Endothelial cell of umbilical vein (primary cell): ENCODE results near the gene MACROH2A1. TPM values are rescaled to one million over a fixed set of nuclear protein-coding genes. Genes with fewer than 3 reads are reported as not detected.

Experiments
- BruUV-seq: library from RNA; stranded (reverse); fragments of 400-500 nt; replicated peaks from 2 replicates; lab custom pipeline; 2021; lab: Mats Ljungman, UMichigan
- CTCF ChIA-PET: fragments of 300-600, 350-600 bp; sonication (Branson Sonifier 250); formaldehyde crosslinking; loops from one replicate; lab custom pipeline; 2021; ENCODE audit warnings: antibody characterized with exemption, inconsistent platforms; lab: Charles Lee
- POLR2A ChIA-PET: fragments of 300-600, 350-600 bp; sonication (Branson Sonifier 250); formaldehyde crosslinking; loops from one replicate; lab custom pipeline; 2021; ENCODE audit warnings: antibody characterized with exemption, inconsistent platforms; lab: Charles Lee
- DNase-seq: peaks from one replicate; pipeline ENCODE4 v3.0.0-alpha.2; 2011; ENCODE audit warnings: low read depth, low spot score
- FAIRE-seq: peaks from 2 replicates; lab custom pipeline; 2011; peaks lifted over from hg19 to GRCh38; lab: Jason Lieb, UNC
- H2AFZ ChIP-seq: 2 replicates; pipeline ENCODE4 v1.6.0; 2012; ENCODE audit warnings: low read depth, low read length, control low read depth, inconsistent platforms
- H3K27ac ChIP-seq: 2 replicates; pipeline ENCODE4 v1.5.1; 2011; ENCODE audit warnings: low read depth, mild to moderate bottlenecking, control low read depth, low read length, moderate library complexity; ENCODE audit not compliant: insufficient read depth
- H3K27me3 ChIP-seq, 2 experiments: 2 replicates each; pipeline versions ENCODE4 v1.6.0 to v1.6.1; 2011; ENCODE audit warnings: low read length in 2 of 2, mixed read lengths in 1 of 2; ENCODE audit not compliant: control insufficient read depth in 2 of 2, insufficient read depth in 2 of 2
- H3K36me3 ChIP-seq, 2 experiments: 2 replicates in 1 of 2; 3 replicates in 1 of 2; pipeline ENCODE4 v1.5.1; 2011; ENCODE audit warnings: low read length in 2 of 2, mild to moderate bottlenecking in 1 of 2, moderate library complexity in 1 of 2; ENCODE audit not compliant: control insufficient read depth in 2 of 2, insufficient read depth in 2 of 2; ENCODE audit errors: extremely low read depth in 1 of 2
- H3K4me1 ChIP-seq: 3 replicates; pipeline ENCODE4 v1.5.1; 2011; ENCODE audit warnings: mild to moderate bottlenecking, low read length; ENCODE audit not compliant: control insufficient read depth, insufficient read depth; ENCODE audit errors: extremely low read depth
- H3K4me2 ChIP-seq: 2 replicates; pipeline ENCODE4 v1.6.1; 2011; ENCODE audit warnings: low read length, control low read depth, mixed read lengths; ENCODE audit not compliant: insufficient read depth
- H3K4me3 ChIP-seq, 3 experiments: fragments of 200-600 bp in 1 of 3; sonication (generic), shearing (Covaris generic) in 1 of 3; replicated peaks in 1 of 3; 2 replicates each; pipeline ENCODE4 v1.5.1; 2011 to 2016; ENCODE audit warnings: control low read depth in 3 of 3, low read length in 3 of 3, mild to moderate bottlenecking in 2 of 3, inconsistent platforms in 1 of 3, low read depth in 1 of 3, moderate library complexity in 1 of 3; ENCODE audit not compliant: insufficient read depth in 1 of 3
- H3K79me2 ChIP-seq: 2 replicates; pipeline ENCODE4 v1.6.0; 2012; ENCODE audit warnings: low read length, inconsistent platforms; ENCODE audit not compliant: control insufficient read depth, insufficient read depth
- H3K9ac ChIP-seq: replicated peaks from 2 replicates; pipeline ENCODE3; 2011; ENCODE audit warnings: low read length, control low read depth; ENCODE audit not compliant: insufficient read depth; ENCODE audit errors: extremely low read depth
- H3K9me1 ChIP-seq: replicated peaks from 3 replicates; pipeline ENCODE4 v1.6.0; 2011; ENCODE audit warnings: mild to moderate bottlenecking, low read length; ENCODE audit not compliant: control insufficient read depth, insufficient read depth; ENCODE audit errors: extremely low read depth
- H3K9me3 ChIP-seq: replicated peaks from 2 replicates; pipeline ENCODE4 v1.5.1; 2012; ENCODE audit warnings: low read length, inconsistent platforms; ENCODE audit not compliant: control insufficient read depth, insufficient read depth
- H4K20me1 ChIP-seq: replicated peaks from 2 replicates; pipeline ENCODE3; 2011; ENCODE audit warnings: mild to moderate bottlenecking, low read length; ENCODE audit not compliant: control insufficient read depth, insufficient read depth; ENCODE audit errors: extremely low read depth
- CTCF ChIP-seq, 2 donors: IDR thresholded peaks; 1 replicate in 1 of 2; 2 replicates in 1 of 2; pipeline ENCODE4 v1.5.1; 2011; ENCODE audit warnings: low read length in 2 of 2, mild to moderate bottlenecking in 2 of 2, moderate library complexity in 2 of 2, control low read depth in 1 of 2, inconsistent platforms in 1 of 2, low read depth in 1 of 2; ENCODE audit not compliant: insufficient read depth in 1 of 2; ENCODE audit errors: extremely low read depth in 1 of 2
- EZH2 ChIP-seq: IDR thresholded peaks from 2 replicates; pipeline ENCODE4 v1.6.1; 2012; ENCODE audit warnings: borderline replicate concordance, low read depth, mild to moderate bottlenecking, moderate library complexity, low read length, inconsistent platforms; ENCODE audit not compliant: severe bottlenecking
- FOS ChIP-seq: IDR thresholded peaks from 2 replicates; pipeline ENCODE4 v1.6.1; 2011; ENCODE audit warnings: mild to moderate bottlenecking, low read length, moderate library complexity, borderline replicate concordance; ENCODE audit not compliant: insufficient read depth
- JUN ChIP-seq: IDR thresholded peaks from 2 replicates; pipeline ENCODE4 v1.6.1; 2011; ENCODE audit warnings: borderline replicate concordance, low read depth; ENCODE audit not compliant: insufficient read length, insufficient read depth
- MAX ChIP-seq: IDR thresholded peaks from 2 replicates; pipeline ENCODE4 v1.6.1; 2011; ENCODE audit not compliant: insufficient read depth, insufficient read length
- MYC ChIP-seq: IDR thresholded peaks from one replicate; pipeline ENCODE4 v1.6.1; 2011; ENCODE audit warnings: mild to moderate bottlenecking, low read depth, low read length
- dilution Hi-C: fragments of 300-500 bp; cut with MboI; formaldehyde crosslinking; loops from one replicate; pipeline ENCODE4 v1.15.0; 2019; ENCODE audit warnings: low sequenced_read_pairs; ENCODE audit not compliant: extremely low pct_ligation_motif_present
- intact Hi-C: fragments of 100-400 bp; cut with micrococcal nuclease; formaldehyde crosslinking; loops from one replicate; pipeline ENCODE4 v1.10.0; 2022
- polyA plus RNA-seq, 4 experiments: library from polyadenylated mRNA; depleted of rRNA in 3 of 4; stranded (reverse) in 3 of 4; unstranded in 1 of 4; fragments of >200 nt; gene quantifications; 2 replicates each; pipeline versions ENCODE4 v1.2.1 to v1.2.3, GENCODE V29; 2011 to 2012; ENCODE audit warnings: missing spikeins in 1 of 4
- total RNA-seq: library from RNA; stranded (reverse); gene quantifications from 2 replicates; pipeline ENCODE4 v1.2.3, GENCODE V29; 2021

Gene MACROH2A1
- total and polyA plus RNA-seq, 2 donors (not counting 3 experiments of a cell fraction or from before 2014, with no cell fraction given): 89.3 to 147 TPM

- Histone ChIP-seq H4K20me1 (no peaks in the 10 kb centered on the region), H3K79me2 (no peaks in the 10 kb centered on the region), H3K4me1 (no peaks in the 10 kb centered on the region), H3K9ac (no peak overlapping the region), H3K4me3 (no peak overlapping the region), H3K4me2 (no peak overlapping the region), H3K9me3 (no peaks in the 10 kb centered on the region), H3K9me1 (no peaks in the 10 kb centered on the region), H3K36me3 (no peaks in the 10 kb centered on the region), H2AFZ (no peak overlapping the region), H3K27ac (no peak overlapping the region), H3K27me3 (peaks cover 3 to 5% of the 10 kb centered on the region in 2 experiments)
- ChIA-PET CTCF (no interaction called here), POLR2A (no interaction called here)
- FAIRE-seq: no peak
- no peak for TF ChIP-seq EZH2
- no peak for TF ChIP-seq CTCF (IDR thresholded peaks at IDR 0.05; ENCODE audit: extremely low read depth in 1 of 2, insufficient read depth in 1 of 2, low read depth in 1 of 2, low read length in 2 of 2)
- no peak for TF ChIP-seq JUN
- no peak for TF ChIP-seq MAX
- no peak for TF ChIP-seq FOS
- TF ChIP-seq MYC: no peak
- dilution Hi-C loops (no loop called here), intact Hi-C loops (no loop called here)
- no TSS peak for BruUV-seq
- no peak for DNase-seq
Observed at GRCh38 chr5:135315386-135315785, 83.6 kb downstream of the MACROH2A1 start.
